Measurements from ENCODE around the gene PRKAR1A. TPM values are rescaled to one million over a fixed set of nuclear protein-coding genes. Genes with fewer than 3 reads are reported as not detected.
A peak's percentile ranks its signal among the peaks of the same experiment; 100 is the strongest.
"Not testable (repeated sequence)": the region's sequence is repeated elsewhere in the genome, so short reads cannot be mapped to it uniquely, and the experiment has no call there.

Gene PRKAR1A
- total RNA-seq, 1 experiment from 2014 or later: 156 TPM

DNA sequence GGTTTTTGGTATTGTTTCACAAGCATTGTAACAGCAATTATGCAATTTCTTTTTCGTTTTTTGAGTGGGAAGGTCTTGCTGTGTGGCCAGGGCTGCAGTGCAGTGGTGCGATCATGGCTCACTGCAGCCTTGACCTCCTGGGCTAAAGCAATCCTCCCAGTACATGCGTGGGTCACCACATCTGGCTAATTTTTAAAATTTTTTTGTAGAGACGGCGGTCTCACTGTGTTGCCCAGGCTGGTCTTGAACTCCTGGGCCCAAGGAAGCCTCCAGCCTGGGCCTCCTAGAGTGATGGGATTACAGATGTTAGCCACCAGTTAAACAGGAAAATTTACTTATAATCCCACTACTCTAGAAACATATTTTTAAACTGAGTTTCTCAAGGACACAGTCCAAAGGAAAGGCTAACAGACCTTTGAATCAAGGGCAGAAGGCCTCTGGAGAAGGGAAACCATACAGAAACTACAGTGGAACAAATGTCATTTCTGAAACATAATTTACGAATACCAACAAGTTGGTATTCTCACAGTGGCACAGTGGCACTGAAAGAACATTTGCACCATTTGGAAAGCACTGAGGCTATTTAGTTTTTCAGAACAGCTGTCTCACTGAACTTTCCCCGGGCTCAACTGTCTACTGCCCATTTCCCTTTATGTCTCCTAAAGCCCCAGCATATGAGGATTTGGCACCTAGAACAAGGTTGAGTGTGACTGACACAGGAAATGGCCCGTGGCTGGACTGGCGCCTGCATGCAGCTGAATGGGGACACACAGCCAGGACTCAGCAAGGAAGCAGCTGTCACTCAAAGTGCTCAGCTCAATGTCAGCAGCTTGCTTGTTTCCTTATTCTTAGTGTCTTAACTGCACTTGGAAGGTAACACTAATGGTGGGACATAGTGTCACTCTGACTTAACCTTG, 2.8 kb upstream of the PRKAR1A start:
- DNase-seq (ENCODE audit: low spot score): peak; percentile 32
- in situ Hi-C loops (cut with HindIII; ENCODE audit: low sequenced_read_pairs): no loop called here

DNA sequence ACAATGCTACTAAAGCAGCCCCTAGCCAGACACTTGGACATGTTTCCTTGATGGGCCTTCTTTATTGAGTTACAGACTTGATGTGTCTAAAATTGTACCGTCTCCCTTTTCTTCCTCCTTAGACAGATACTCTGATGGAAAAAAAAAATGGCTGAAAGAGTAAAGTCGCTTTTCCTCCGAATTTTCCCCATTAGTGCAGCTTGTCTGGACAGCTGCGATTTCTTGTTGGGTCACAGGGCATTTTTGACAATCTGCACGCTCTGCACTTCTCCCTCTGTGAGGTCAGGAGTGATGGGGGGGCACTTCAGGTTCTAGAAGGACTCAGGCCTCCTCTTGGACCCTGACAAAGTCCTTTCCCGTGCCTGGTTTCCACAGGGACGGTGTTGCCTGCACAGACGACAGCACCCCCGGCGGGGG, 968 bp upstream of the PRKAR1A start:
- DNase-seq (ENCODE audit: low spot score): peak; percentile 69
- in situ Hi-C loops (cut with HindIII; ENCODE audit: low sequenced_read_pairs): no loop called here

- DNase-seq (ENCODE audit: low spot score): peak; percentile 93
- in situ Hi-C loops (cut with HindIII; ENCODE audit: low sequenced_read_pairs): no loop called here
Measured at GRCh38 chr17:68511671-68512246, 471 bp upstream of the PRKAR1A start.

DNA sequence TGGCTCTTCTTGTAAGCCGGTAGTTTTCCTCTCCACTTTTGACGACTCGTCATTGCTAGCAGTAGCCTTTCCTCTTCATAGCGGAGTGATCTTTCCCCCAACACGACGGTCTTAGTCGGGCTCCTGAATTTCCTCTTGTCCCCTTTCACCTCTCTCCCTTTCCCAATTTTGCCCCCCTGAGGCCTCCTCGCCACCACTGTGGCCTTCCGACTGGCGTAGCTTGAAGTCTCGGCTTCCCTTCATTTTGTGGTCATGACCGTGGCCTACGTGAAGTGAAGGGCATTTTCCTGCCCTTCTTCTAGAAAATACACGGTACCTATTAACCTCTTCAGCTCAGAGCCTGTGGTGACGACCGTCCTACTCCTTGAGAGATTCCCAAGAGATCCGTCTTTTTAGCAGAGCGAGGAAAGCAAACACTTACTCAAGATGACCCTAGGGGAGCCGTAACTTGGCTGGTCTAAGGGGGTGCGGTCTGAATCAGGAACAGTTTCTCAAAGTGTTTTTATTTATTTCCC, 787 bp downstream of the PRKAR1A start:
- peak; percentile 35 for DNase-seq (ENCODE audit: low spot score)
- in situ Hi-C loops (cut with HindIII; ENCODE audit: low sequenced_read_pairs): no loop called here

GRCh38 chr17:68513932-68514331, 1.7 kb downstream of the PRKAR1A start:
- no peak for DNase-seq (ENCODE audit: low spot score)
- in situ Hi-C loops (cut with HindIII; ENCODE audit: low sequenced_read_pairs): no loop called here

DNA sequence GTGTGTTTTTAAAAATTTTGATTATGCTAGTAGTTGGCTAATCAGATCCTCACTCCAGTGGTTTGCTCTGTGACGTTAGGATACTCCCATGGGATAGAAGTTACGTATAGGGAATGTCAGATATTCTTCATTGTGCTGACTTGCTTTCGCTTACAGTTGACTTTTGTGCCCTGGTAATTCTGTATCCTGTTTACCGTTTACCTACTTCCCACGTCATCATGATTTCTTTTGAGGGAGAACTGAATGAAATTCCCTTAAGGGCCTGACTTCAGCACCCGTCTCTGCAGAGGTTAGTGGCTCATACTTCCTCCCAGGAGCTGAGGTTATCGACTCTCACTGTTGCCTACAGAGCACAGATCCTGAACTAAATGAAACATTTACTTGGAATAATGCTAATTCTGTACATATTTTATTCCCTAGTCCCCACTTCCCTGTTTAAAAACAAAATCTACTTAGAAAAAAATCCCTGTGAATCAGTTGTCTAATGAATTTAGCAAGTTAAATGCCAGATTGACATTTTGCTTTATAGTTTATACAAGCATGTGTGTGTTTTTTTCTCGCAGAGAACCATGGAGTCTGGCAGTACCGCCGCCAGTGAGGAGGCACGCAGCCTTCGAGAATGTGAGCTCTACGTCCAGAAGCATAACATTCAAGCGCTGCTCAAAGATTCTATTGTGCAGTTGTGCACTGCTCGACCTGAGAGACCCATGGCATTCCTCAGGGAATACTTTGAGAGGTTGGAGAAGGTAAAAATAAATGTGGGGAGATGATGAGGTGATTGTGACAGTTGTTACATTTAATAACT, 2.8 kb downstream of the PRKAR1A start:
- peak; percentile 41 for DNase-seq (ENCODE audit: low spot score)
- in situ Hi-C loops (cut with HindIII; ENCODE audit: low sequenced_read_pairs): no loop called here

DNA sequence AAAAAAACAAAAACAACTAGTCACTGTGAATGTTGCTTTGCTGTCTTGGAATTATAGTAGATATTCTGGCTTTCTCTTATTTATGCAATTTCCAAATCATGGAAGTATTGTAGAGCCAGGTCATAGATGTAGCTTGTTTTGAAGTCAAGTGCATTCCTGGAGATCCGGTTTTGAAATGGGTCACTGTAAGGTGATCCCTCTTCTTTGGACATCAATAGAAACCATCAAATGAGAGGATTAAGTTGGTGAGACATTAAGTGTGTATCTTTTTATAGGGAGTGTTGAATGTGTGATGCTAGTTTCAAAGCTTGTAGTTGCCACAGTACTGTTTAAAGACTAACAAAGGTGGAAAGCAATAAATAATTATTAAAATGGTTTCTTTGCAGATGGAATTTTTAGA, 4.5 kb downstream of the PRKAR1A start:
- in situ Hi-C loops (cut with HindIII; ENCODE audit: low sequenced_read_pairs): no loop called here

GRCh38 chr17:68517605-68518004, 5.4 kb downstream of the PRKAR1A start:
- in situ Hi-C loops (cut with HindIII; ENCODE audit: low sequenced_read_pairs); DNase-seq (ENCODE audit: low spot score): not testable (repeated sequence)

More for the DNA sequence above, 4.5 kb downstream of the PRKAR1A start:
- DNase-seq (ENCODE audit: low spot score): no peak

DNA sequence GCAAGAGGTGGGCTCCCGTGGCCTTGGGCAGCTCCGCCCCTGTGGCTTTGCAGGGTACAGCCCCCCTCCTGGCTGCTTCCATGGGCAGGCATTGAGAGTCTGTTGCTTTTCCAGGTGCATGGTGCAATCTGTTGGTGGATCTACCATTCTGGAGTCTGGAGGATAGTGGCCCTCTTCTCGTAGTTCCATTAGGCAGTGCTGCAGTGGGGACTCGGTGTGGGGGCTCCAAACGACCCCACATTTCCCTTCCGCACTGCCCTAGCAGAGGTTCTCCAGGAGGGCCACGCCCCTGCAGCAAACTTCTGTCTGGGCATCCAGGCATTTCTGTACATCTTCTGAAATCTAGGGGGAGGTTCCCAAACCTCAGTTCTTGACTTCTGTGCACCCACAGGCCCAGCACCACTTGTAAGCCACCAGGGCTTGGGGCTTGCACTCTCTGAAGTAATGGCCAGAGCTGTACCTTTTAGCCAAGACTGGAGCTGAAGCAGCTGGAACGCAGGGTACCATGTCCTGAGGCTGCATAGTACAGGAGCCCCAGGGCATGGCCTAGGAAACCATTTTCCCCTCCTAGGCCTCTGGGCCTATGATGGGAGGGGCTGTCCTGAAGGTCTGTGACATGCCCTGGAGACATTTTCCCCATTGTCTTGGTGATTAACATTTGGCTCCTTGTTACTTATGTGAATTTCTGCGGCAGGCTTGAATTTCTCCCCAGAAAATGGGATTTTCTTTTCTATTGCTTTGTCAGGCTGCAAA, 6.0 kb downstream of the PRKAR1A start:
- in situ Hi-C loops (cut with HindIII; ENCODE audit: low sequenced_read_pairs): no loop called here
- no peak for DNase-seq (ENCODE audit: low spot score)

DNA sequence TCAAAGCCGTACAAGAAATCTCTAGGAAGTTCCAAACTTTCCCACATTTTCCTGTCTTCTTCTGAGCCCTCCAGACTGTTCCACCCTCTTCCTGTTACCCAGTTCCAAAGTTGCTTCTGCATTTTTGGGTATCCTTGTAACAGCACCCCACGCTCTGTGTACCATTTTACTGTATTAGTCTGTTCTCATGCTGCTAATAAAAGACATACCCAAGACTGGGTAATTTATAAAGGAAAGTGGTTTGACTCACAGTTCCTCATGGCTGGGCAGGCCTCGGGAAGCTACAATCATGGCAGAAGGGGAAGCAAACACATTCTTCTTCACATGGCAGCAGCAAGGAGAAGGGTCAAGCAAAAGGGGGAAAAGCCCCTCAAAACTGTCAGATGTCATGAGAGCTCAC, 6.8 kb downstream of the PRKAR1A start:
- DNase-seq (ENCODE audit: low spot score); in situ Hi-C loops (cut with HindIII; ENCODE audit: low sequenced_read_pairs): not testable (repeated sequence)

DNA sequence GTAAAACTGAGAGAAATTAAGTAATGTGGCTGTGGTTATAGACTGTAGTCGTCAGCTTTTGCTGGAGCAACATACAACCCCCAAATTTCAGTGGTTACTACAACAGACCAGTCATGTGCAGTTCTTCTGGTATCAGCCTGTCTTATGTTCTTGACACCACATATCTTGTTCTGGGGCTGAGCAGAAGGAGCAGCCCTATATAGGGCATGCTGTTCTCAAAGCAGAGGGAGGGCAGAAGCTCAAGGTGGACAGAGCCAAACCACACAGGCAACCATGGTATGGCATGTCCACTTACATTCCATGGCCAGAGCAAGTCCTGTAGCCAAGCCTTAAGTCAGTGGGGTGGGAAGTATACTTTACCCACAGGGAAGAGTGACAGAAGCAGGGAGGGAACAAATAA, 7.7 kb downstream of the PRKAR1A start:
- in situ Hi-C loops (cut with HindIII; ENCODE audit: low sequenced_read_pairs): no loop called here
- peak; percentile 61 for DNase-seq (ENCODE audit: low spot score)

- in situ Hi-C loops (cut with HindIII; ENCODE audit: low sequenced_read_pairs): no loop called here
- no peak for DNase-seq (ENCODE audit: low spot score)
Measured at GRCh38 chr17:68522266-68522665, 10.0 kb downstream of the PRKAR1A start.

- DNase-seq (ENCODE audit: low spot score): no peak
- in situ Hi-C loops (cut with HindIII; ENCODE audit: low sequenced_read_pairs): no loop called here
Measured at GRCh38 chr17:68526548-68526947, 14.3 kb downstream of the PRKAR1A start.

DNA sequence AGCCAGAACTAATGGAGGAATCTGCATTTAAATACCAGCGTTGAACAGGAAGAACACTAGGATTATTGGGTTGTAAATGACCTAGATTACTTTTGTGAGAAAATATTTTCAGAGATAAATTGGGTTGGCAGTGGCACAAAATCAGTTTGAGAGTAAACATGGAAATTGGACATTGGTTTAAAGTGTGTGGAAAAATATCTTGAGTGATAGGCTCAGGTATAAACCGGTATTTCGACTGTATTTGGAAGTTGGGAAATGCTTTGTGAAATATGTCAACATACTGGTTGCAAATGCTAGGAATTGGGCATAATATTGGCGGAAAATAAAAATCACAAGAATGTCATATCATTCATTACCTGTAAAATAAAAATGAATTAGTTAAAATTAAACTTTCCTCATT, 15.1 kb downstream of the PRKAR1A start:
- in situ Hi-C loops (cut with HindIII; ENCODE audit: low sequenced_read_pairs): no loop called here
- no peak for DNase-seq (ENCODE audit: low spot score)

GRCh38 chr17:68531252-68531651, 19.0 kb downstream of the PRKAR1A start:
- DNase-seq (ENCODE audit: low spot score): no peak
- in situ Hi-C loops (cut with HindIII; ENCODE audit: low sequenced_read_pairs): no loop called here

DNA sequence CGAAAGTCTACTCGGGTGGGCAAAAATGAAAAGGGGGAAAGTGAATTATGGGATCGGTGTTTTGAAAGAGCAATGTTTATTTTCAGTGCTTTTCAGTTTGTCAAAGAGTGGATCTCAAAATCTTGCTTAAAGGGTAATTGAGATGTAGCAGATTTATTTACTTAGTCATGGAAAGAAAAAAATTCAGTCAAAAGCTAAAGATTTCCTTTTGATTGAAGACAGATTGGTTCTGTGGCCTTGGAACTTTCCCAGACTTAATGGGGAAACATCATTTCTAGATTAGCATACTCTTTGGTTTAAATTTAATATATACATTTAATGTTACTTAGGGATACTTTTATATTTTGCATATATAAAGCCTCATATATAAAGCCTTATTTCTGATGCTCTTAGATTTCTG, 20.6 kb downstream of the PRKAR1A start:
- no peak for DNase-seq (ENCODE audit: low spot score)
- in situ Hi-C loops (cut with HindIII; ENCODE audit: low sequenced_read_pairs): no loop called here

DNA sequence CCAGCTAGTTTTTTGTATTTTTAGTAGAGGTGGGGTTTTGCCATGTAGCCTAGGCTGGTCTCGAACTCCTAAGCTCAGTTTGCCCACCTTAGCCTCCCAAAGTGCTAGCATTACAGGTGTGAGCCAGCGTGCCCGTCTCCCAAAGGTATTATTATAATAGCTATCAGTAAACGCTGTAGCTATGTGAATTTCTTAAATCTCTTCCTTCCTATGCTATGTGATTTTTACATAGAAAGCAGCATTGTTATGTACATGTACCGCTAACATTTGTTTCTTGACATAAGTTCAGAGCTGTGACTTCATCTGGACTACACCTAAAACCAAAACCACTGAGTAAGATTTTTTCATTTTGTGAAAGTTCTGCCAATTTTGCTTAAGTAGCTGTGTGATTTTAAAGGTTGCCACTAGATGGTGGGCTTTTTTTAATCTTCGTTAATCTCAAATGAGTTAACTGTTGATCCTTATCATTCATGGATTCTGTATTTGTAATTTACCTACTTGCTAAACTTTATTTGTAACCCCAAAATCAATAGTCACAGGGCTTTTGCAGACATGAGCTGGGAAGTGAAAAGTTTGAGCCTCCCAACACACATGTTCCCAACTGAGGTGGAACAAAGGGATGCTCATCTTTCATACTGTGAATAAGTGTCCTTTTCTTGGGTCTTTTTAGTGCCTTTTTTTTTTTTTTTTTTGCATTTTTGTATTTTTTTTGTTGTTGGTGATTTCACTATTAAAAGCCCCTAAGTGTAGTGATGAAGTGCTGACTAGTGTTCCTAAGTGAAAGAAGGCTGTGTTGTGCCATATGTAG, 21.9 kb downstream of the PRKAR1A start:
- in situ Hi-C loops (cut with HindIII; ENCODE audit: low sequenced_read_pairs): no loop called here

DNA sequence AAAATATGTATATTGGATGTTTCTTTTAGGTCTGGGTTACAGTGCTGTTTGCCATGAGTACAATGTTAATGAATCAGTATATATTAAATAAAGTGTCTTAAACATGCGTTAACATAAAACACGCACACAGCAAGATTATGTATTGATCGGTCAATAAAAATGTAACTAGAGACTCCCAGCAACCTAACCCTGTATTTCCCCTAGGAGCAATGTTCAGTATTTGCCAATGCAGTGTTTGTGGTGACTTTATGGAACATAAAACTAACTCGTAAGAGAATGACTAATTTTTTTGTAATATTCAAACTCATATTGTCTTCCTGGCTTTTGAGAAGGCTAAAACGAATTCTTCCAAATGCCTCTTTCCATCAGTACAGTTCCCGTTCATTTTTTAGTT, 22.5 kb downstream of the PRKAR1A start:
- DNase-seq (ENCODE audit: low spot score): no peak
- in situ Hi-C loops (cut with HindIII; ENCODE audit: low sequenced_read_pairs): no loop called here

More for the DNA sequence above, 21.9 kb downstream of the PRKAR1A start:
- no peak for DNase-seq (ENCODE audit: low spot score)
